ENCODE results near the gene ZBTB47.

Gene ZBTB47

GRCh38 chr3:42632146-42632545 is 21.4 kb upstream of the ZBTB47 start:
- no peaks in the 10 kb centered on the region for H3K27me3 ChIP-seq (ENCODE audit: low read depth, low read length)
- H2AFZ ChIP-seq (ENCODE audit: low read depth, low read length) = no peak overlapping the region
- H3K4me1 ChIP-seq (ENCODE audit: low read length) = peaks cover 28% of the 10 kb centered on the region
- H3K27ac ChIP-seq (ENCODE audit: low read length) = no peak overlapping the region
- no peaks in the 10 kb centered on the region for H3K79me2 ChIP-seq (ENCODE audit: low read length)
- H4K20me1 ChIP-seq (ENCODE audit: insufficient read depth, low read length) = peaks cover 33% of the 10 kb centered on the region
- H3K4me2 ChIP-seq (ENCODE audit: low read length) = no peak overlapping the region
- no peak overlapping the region for H3K9ac ChIP-seq (ENCODE audit: low read length)
- H3K4me3 ChIP-seq (ENCODE audit: low read length) = no peak overlapping the region
- no peak for TF ChIP-seq CTCF (IDR thresholded peaks at IDR 0.05; ENCODE audit: low read depth, low read length)
- no peak for TF ChIP-seq EZH2phosphoT487 (IDR thresholded peaks at IDR 0.05; ENCODE audit: low read depth)
- H3K36me3 ChIP-seq (replicated peaks; ENCODE audit: low read depth, low read length) = peaks cover 66% of the 10 kb centered on the region
- no peaks in the 10 kb centered on the region for H3K9me3 ChIP-seq (ENCODE audit: insufficient read depth, low read length)

GRCh38 chr3:42633544-42633943 is 20.0 kb upstream of the ZBTB47 start:
- no peak overlapping the region for H2AFZ ChIP-seq (ENCODE audit: low read depth, low read length)
- no peak for TF ChIP-seq EZH2phosphoT487 (IDR thresholded peaks at IDR 0.05; ENCODE audit: low read depth)
- no peak for TF ChIP-seq CTCF (IDR thresholded peaks at IDR 0.05; ENCODE audit: low read depth, low read length)
- peaks cover 30% of the 10 kb centered on the region for H4K20me1 ChIP-seq (ENCODE audit: insufficient read depth, low read length)
- H3K27me3 ChIP-seq (ENCODE audit: low read depth, low read length) = no peaks in the 10 kb centered on the region
- no peaks in the 10 kb centered on the region for H3K79me2 ChIP-seq (ENCODE audit: low read length)
- no peak overlapping the region for H3K4me2 ChIP-seq (ENCODE audit: low read length)
- H3K9ac ChIP-seq (ENCODE audit: low read length) = no peak overlapping the region
- peaks cover 34% of the 10 kb centered on the region for H3K4me1 ChIP-seq (ENCODE audit: low read length)
- H3K27ac ChIP-seq (ENCODE audit: low read length) = no peak overlapping the region
- H3K9me3 ChIP-seq (ENCODE audit: insufficient read depth, low read length) = no peaks in the 10 kb centered on the region
- H3K36me3 ChIP-seq (replicated peaks; ENCODE audit: low read depth, low read length) = peaks cover 72% of the 10 kb centered on the region
- no peak overlapping the region for H3K4me3 ChIP-seq (ENCODE audit: low read length)

GRCh38 chr3:42635111-42635510 is 18.4 kb upstream of the ZBTB47 start:
- Histone ChIP-seq H3K36me3 (replicated peaks; ENCODE audit: low read depth, low read length) (peaks cover 74% of the 10 kb centered on the region), H3K4me3 (ENCODE audit: low read length) (no peak overlapping the region), H3K79me2 (ENCODE audit: low read length) (no peaks in the 10 kb centered on the region; the same call in 1 of the 2 replicates), H3K9ac (ENCODE audit: low read length) (no peak overlapping the region), H3K27me3 (ENCODE audit: low read depth, low read length) (no peaks in the 10 kb centered on the region), H4K20me1 (ENCODE audit: insufficient read depth, low read length) (peaks cover 39% of the 10 kb centered on the region), H3K4me2 (ENCODE audit: low read length) (peak overlapping the region; percentile 19), H3K27ac (ENCODE audit: low read length) (no peak overlapping the region), H2AFZ (ENCODE audit: low read depth, low read length) (no peak overlapping the region), H3K9me3 (ENCODE audit: insufficient read depth, low read length) (no peaks in the 10 kb centered on the region), H3K4me1 (ENCODE audit: low read length) (peaks cover 36% of the 10 kb centered on the region)
- TF ChIP-seq EZH2phosphoT487 (IDR thresholded peaks at IDR 0.05; ENCODE audit: low read depth) (no peak), CTCF (IDR thresholded peaks at IDR 0.05; ENCODE audit: low read depth, low read length) (peak; percentile 66)

GRCh38 chr3:42637001-42637400 is 16.5 kb upstream of the ZBTB47 start:
- Histone ChIP-seq H3K4me3 (ENCODE audit: low read length) (no peak overlapping the region), H3K27me3 (ENCODE audit: low read depth, low read length) (no peaks in the 10 kb centered on the region), H3K27ac (ENCODE audit: low read length) (no peak overlapping the region), H3K4me2 (ENCODE audit: low read length) (no peak overlapping the region; the same call in 1 of the 2 replicates), H2AFZ (ENCODE audit: low read depth, low read length) (no peak overlapping the region), H3K79me2 (ENCODE audit: low read length) (peaks cover 7% of the 10 kb centered on the region), H3K9ac (ENCODE audit: low read length) (no peak overlapping the region), H3K9me3 (ENCODE audit: insufficient read depth, low read length) (no peaks in the 10 kb centered on the region), H4K20me1 (ENCODE audit: insufficient read depth, low read length) (peaks cover 32% of the 10 kb centered on the region), H3K36me3 (replicated peaks; ENCODE audit: low read depth, low read length) (peaks cover 67% of the 10 kb centered on the region), H3K4me1 (ENCODE audit: low read length) (peaks cover 36% of the 10 kb centered on the region)
- no peak for TF ChIP-seq CTCF (IDR thresholded peaks at IDR 0.05; ENCODE audit: low read depth, low read length)
- no peak for TF ChIP-seq EZH2phosphoT487 (IDR thresholded peaks at IDR 0.05; ENCODE audit: low read depth)

Measured in OCI-LY3 (cell line).